SU-DHL-6 (cell line): Measurements from ENCODE around the gene GMDS.

Source experiments
- EZH2phosphoT487 ChIP-seq: fragments of 200-600 bp; sonication (generic), shearing (Covaris generic); conservative IDR thresholded peaks from 2 replicates; pipeline ENCODE4 v1.6.1; 2018; ENCODE audit warnings: mild to moderate bottlenecking, antibody characterized with exemption, low read length, moderate library complexity, mixed read lengths
- TF ChIP-seq, protein P1 (sequence below): fragments of 200-600 bp; sonication (generic); IDR thresholded peaks from one replicate; pipeline ENCODE4 v1.5.1; 2017; ENCODE audit warnings: antibody characterized with exemption, mild to moderate bottlenecking, low read length, moderate library complexity; ENCODE audit not compliant: insufficient read depth, poor library complexity, severe bottlenecking

DNA sequence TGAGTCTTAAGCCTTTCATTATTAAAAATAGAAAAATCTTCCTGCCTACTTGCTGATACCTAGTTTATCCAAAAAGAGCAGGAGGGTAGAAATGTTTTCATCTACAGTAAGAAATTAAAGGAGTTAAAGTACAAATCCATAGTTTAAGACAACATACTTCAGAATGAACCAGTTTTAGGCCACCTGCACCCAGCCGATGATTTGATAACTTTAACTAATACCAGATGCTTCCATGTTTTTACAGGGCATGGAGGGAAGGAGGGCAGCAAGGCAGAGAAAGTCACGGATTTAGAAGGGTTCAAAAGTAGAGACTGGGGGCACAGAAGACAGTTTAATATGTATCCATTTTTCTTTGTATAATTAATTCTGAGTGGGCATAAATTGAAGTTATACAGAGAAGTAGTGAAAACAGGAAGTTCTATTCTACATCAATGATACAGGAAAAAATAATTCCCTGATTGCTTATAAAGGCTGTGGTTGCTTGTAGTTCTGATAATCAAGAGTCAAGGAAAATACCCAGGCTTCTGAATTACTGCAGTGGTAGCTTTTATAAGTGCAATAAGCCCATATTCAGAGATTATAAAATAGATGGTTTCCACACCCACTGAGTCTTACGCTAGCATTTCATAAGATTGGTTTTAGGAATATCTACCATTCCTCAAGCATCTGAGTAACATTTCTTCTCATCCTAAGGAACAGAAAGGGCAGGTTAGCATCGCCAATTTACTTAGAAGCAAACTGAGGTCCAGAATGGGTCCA is 72.0 kb downstream of the GMDS start:
- TF ChIP-seq, protein P1, sequence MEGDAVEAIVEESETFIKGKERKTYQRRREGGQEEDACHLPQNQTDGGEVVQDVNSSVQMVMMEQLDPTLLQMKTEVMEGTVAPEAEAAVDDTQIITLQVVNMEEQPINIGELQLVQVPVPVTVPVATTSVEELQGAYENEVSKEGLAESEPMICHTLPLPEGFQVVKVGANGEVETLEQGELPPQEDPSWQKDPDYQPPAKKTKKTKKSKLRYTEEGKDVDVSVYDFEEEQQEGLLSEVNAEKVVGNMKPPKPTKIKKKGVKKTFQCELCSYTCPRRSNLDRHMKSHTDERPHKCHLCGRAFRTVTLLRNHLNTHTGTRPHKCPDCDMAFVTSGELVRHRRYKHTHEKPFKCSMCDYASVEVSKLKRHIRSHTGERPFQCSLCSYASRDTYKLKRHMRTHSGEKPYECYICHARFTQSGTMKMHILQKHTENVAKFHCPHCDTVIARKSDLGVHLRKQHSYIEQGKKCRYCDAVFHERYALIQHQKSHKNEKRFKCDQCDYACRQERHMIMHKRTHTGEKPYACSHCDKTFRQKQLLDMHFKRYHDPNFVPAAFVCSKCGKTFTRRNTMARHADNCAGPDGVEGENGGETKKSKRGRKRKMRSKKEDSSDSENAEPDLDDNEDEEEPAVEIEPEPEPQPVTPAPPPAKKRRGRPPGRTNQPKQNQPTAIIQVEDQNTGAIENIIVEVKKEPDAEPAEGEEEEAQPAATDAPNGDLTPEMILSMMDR, result no peak
- TF ChIP-seq EZH2phosphoT487, result no peak
